GM19025 (cell line): ENCODE results near the gene CPSF3.
A peak's percentile ranks its signal among the peaks of the same experiment; 100 is the strongest.

Source experiments
- ATAC-seq: cut with Tn5 transposase; IDR thresholded peaks from one replicate; pipeline ENCODE4 v1.9.1; 2021; ENCODE audit warnings: mild to moderate bottlenecking, low read depth, moderate library complexity; ENCODE audit not compliant: unreplicated experiment

Gene CPSF3

DNA sequence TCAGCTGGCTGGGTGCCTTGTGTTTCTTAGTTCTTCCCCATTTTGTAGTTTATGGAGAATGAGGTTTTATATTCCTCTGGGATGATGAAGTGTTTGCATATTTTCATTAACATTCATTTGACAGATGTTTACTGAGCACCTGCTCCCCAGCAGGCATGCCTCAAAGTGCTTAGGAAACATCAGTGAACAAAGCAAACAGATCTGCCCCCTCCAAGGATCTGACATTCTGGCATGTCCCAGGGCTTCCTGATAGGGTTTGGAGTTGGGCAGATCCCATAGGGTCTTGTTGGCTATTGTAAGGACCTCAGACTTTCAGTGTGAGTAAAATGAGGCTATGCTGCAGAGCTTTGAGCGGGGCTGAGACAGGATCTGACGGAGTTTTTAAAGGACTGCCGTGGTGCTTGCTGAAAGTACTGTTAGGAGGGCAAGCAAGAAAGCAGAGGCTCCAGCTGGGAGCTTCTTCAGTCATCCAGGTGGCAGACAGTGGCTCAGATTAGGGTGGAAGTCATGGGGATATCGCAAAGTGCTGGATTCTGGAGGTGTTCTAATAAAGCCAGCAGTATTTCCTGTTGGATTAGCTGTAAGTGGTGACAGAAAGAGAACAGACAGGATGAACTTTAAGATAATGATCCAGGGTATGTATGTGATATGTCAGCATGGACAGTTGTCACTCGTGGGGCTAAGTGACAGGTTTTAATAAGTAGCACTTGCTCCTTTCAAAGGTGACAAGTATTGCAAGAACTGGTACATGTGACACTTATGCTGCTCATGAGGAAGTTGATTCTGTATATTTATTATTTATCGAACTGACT is 39.6 kb downstream of the CPSF3 start:
- ATAC-seq: no peak

DNA sequence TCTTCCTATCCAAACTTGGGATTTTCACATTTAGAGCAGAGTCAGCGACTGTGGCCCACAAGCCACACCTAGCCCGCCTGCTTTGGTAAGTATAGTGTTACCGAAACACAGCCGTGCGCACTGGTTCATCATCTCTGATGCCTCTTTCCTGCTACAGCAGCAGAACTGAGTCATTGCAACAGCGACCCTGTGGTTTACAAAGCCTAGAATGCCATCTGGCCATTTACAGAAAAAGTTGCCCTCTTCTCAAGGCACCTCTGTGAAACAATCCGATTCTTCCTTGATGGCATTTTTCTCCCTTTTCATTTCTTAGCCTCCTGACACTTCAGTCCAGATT is 40.2 kb downstream of the CPSF3 start:
- no peak for ATAC-seq

DNA sequence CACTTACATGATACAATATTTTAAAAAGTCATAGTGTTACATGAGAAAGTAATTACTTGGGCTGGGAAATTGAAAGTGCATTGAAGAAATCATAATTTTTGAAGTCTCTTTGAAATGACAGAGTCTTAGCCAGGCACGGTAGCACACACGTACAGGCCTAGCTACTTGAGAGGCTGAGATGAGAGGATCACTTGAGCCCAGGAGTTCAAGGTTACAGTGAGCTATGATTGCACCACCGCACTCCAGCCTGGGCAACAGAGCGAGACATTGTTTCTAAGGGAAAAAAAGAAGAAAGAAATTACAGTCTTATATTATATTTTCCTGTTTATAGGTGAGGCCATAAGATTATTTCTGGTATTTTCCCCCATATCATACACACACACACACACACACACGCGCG is 41.7 kb downstream of the CPSF3 start:
- ATAC-seq: no peak

DNA sequence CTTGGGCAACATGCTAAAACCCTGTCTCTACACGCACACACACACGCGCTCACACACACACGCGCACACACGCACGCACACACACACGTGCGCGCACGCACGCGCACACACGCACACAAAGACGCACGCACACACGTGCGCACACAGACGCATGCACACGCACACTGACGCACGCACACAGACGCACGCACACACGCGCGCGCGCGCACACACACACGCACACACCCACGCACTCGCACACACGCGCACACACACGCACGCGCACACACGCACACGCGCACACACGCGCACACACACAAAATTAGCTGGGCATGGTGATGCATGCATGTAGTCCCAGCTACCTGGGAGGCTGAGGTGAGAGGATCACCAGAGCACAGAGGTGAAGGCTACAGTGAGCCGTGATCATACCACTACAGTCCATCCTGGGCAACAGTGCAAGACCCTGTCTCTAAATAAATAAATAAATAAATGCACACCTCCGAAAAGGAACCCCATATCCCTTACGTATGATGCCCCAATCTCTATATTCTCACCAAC is 42.8 kb downstream of the CPSF3 start:
- no peak for ATAC-seq

DNA sequence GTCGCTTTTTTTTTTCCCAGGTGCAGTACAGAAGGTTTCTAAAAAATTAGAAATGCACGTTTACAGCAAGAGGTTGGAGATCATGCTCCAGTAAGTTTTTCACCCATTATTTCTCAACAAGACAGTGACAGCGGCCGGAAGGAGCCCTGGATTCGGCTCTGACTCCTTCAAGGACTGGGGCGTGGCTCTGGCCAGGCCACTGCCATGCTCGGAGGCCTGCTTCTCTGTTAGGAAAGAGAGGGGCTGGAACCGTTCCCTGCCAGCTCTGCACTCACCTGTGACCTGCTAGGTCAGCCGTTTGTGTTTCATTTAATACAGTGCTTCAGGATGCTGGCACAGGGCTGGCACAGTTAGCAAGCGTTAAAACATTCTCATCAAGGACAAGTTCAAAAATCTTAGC is 44.2 kb downstream of the CPSF3 start:
- no peak for ATAC-seq

DNA sequence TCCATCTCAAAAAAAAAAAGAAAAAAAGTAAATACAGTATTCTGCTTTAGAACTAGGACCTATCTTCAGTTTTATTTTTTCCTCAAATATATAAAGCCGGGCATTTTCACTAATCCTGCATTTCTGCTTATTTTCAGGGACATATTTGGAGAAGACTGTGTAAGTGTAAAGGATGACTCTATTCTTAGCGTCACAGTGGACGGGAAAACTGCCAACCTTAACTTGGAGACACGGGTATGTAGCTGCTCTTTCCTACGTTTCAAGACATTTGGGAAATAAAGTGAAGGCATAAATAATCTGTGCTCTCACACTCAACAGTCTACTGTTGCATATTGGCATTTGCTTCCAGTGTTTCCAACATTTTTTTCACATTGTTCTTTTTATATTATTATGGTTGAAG is 47.8 kb downstream of the CPSF3 start:
- ATAC-seq: no peak

DNA sequence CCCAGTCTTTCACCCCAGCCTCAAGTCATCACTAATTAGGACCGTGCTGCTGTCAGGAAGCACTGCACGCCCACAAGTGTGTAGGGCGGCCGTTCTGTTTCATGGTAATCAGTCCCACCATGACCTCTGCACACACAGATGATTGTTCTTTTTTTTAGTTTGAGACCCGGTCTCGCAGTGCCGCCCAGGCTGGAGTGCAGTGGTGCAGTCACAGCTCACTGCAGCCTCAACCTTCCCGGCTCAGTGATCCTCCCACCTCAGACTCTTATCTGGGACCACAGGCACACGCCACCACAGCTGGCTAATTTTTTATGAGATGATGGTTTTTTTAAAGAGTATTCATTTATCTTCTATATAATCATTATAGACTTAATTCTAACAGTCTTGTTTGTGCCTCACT is 49.1 kb downstream of the CPSF3 start:
- ATAC-seq: no peak

DNA sequence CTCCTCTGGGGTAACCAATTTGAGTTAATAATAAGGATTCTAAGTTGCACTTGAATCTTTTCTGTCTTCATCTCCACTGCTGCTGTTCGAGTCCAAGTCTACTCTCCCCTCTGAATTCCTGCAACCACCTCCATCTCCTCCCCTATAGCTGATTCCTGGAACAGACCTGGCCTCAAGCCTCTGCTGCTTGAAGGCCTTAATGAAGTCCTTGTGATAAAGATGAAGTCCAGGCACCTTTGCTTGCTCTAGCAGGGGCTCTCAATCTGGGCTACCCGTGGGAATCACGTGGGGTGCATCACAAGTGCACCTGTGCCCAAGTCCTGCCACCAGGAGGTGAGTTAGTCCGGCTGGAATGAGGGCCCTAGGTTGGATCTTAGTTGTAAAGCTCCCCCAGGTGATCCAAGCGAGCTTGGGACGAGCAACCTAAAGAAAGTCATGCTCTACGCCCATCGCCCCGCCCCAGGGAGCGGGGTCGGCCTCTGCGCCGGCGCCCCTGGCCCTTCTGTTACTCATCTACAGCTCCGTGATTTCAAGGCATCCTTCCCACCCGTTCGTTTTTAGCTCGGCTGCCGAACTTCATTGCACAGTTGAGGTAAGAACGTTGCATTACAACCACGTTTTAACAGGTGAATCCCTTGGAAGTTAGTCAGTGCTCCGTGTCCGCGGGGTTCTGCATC is 50.0 kb downstream of the CPSF3 start:
- no peak for ATAC-seq

DNA sequence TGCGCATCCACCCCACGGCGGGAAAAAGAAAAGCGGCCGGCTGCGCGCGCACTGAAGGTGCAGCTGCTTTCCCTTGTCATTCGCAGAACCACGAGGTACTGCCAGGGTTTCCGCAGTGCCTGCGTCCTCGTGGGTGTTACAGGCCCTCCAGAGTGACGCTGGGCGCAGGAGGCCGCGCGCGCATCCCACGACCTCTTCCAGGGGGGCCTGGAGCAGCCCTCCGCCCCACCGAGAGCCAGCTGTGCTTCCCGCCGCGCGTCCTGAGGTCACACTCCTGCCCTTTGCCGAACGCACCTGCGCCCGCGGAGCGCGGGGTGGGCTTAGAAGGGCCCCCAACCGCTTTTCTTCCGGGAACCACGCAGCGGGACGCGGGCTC is 50.5 kb downstream of the CPSF3 start:
- ATAC-seq: peak; percentile 19

DNA sequence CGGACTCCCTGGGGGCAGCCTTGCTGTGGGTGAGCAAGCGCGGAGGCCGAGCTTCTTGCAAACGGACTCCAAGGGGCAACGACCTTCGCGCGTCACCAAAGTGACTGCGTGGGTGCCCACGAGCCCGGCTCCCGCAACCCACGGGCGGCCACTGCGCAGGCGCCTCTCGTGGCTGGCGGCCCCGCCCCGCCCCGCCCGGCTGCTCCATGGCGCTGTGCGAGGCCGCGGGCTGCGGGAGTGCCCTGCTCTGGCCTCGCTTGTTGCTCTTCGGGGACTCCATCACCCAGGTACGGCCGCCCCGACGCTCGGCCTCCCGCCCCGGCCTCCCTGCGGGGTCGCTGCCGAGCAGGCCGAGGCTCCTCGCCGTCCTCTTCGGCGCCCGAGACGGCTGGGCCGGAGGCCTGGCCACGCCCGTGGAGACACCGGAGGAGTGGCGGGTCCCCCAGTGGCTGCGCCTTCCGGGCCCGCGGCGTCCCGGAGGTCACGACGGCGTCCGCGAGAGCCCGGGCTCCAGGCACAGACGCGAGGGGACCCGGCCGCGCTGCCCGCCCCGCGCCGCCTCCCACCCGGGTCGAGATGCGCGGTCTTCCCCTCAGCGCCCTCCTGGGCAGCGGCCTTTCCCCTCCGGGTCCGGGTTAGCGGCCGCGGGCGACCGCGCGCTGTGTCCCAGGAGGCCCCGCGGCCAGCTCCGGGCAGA is 51.1 kb downstream of the CPSF3 start, which contains the start of gene IAH1:
Gene IAH1 (plus strand): TSS at position 191 of the 697 bp plus-strand sequence. CDS start 16 bp downstream, at position 207.
- peak; percentile 76 for ATAC-seq

DNA sequence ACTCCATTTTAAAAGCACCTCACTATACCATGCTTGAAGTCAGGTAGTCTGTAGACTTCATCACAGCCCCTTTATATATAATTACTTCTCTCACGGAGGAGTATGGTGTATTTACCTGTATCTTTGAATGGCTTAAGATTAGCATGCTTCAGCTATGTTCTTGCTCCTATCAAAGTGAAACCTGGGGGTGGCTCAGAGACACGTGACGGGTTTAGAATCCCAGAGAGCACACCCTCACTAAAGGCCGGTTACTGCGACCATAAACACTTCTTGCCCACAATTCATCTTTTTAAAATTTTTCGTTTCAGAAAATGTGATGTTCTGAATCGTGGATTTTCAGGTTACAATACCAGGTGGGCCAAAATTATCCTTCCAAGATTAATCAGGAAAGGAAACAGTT is 54.5 kb downstream of the CPSF3 start:
- ATAC-seq: no peak

DNA sequence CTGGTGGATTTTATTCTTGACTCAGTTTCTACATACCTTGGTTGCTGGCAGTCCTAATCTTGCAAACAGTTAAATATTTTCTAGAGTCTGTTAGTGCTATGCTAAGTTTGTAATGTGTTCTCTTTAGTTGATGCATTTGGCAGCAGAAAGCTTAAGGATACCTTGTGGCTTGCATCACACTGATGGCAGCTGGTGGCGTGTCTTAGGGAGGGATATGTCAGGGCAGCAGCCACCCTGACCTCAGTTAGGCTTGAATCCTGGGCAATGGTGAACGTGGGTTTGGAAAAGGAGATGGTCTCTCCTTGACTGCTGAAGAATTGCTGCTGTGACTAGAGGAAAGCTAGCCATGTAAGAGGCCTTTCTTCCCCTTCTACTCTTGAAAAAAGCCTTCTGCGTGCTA is 55.1 kb downstream of the CPSF3 start:
- no peak for ATAC-seq

DNA sequence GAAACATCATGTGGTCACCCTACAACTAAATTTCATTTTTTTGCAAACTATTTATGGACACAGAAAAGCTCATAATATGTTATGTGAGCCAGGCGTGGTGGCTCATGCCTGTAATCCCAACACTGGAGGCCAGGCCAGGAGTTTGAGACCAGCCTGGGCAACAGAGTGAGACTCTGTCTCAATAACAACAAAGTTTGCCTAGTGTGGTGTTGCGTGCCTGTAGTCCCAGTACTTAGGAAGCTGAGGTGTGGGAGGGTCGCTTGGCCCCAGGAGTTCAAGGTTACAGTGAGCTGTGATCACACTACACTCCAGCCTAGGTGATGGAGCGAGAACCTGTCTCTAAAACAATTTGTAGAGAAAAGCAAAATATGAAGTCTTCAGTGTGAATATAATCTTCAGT is 56.7 kb downstream of the CPSF3 start:
- no peak for ATAC-seq

DNA sequence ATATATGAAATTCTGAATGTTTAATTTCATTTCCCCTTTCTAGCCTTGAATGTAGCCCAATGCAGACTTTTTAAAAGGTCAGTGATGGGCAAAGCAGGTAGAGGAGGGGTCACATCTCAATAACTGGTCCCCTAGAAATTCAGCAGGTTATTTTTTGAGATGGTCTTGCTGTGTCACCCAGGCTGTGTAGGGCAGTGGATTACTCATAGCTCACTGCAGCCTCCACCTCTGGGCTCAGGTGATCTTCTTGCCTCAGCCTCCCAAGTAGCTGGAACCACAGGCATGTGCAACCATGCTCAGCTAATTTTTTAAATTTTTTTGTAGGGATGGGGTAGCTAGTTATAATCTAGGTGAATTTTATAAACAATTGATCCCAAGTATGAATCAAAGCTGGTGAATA is 59.7 kb downstream of the CPSF3 start:
- ATAC-seq: no peak

DNA sequence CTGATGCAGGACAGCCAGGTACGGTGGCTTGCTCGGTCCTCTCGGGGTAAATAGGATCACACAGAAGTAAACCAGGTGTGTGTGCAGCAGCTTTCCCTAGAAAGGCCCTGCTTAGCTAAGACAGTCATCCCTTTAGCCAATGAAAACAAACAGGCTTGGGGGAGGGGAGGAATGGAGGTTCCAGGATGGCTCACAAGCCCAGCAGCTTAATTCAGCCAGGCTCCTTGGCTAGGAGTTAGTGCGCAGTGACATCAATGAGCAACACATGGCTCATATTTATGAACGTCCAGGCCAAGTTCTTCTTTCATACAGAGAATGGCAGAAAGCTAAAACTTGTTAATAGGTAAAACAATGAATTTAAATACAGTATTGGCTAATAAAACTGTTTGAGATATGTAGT is 61.1 kb downstream of the CPSF3 start:
- no peak for ATAC-seq

DNA sequence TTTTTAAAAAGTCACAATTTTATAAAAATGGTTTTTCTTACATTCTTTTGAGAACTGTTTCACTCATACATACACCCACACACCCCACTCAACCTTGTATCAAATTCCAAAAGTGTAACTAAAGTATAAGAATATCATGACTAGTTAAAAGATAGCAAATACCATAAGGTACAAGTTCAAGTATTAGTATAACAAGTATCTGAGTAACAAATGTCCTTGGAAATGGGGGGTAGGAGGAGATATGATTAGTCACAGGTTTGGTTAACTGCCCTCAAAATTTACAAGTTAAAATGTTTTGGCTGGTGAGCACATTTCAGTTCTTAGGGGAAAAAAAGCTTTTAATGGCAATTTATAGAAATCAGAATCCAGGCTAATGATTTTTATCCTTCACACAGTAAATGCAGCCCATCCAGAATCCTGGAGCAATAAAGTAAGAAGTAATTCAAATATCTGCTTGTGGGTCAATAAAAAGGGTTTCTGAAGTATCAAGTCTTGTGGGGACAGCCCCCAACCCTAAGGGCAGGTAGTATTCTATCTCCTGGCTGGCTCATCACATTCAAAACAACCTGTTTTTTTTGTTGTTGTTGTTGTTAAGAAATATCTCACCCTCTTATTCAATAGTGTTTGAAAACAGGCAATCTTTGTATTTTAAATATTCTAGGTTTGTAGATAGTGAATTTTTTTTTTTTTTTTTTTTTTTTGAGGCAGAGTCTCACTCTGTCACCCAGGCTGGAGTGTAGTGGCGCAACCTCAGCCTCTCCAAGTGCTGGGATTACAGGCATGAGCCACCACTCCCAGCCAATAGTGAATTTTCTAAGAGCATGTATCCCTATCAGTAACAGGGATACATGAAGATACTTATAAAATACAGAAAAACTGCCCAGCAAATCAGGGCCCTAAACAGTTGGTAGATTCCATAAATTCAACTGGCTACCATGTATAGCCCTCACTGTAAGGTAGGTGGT is 65.4 kb downstream of the CPSF3 start:
- no peak for ATAC-seq

DNA sequence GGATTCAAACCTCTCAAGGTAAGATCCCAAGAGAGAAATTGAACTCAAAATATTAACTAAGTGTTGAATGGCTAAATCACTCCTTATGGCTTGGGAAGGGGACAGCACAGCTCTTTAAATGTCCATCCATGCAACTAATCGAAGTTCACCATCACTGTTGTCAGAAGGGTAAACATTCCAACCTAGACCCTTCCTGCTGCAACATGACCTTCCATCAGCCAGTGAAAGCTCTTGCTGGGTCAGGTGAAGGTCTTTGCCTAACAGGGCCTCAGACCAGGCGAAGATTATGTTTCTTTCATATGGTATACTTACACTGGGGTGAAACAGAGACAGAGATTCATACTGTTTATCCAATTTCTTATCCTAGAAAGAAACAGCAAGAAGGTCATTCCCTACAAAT is 67.3 kb downstream of the CPSF3 start:
- ATAC-seq: no peak

DNA sequence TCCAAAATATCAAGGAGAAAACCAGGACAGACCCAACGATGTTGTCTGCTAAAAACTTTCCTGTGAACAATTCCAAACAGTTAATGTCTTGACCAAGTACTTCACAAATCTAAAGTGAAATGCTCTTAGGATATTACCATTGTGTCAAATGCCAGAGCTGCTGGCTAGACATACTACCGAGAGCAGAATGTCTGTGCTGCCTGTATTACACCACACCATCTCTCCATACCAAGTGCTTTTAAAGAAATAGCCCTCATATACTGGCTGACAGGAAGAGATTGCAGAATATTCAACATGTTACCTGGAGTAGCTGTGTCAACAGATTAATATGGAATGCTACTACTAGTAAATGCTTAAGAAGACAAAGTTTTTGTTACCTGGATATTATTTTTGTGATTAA is 69.5 kb downstream of the CPSF3 start:
- no peak for ATAC-seq

DNA sequence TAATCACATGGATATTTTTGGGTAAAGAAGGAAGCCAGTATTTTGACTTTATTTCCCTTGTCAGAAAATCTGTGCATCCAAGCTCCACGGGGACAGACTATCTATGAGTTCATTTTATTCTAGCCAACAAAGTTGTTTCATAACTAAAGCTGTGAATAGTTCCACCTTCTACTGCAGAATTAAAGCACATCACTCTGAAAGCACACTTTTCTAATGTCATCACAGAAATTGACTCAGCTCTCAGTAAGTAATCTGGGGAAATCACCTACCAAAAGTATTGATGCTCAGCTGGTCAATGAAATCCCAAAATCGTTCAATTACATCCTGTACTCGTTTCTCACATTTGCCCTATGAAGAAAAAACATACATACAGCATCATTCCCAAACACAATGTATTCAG is 70.0 kb downstream of the CPSF3 start:
- no peak for ATAC-seq

DNA sequence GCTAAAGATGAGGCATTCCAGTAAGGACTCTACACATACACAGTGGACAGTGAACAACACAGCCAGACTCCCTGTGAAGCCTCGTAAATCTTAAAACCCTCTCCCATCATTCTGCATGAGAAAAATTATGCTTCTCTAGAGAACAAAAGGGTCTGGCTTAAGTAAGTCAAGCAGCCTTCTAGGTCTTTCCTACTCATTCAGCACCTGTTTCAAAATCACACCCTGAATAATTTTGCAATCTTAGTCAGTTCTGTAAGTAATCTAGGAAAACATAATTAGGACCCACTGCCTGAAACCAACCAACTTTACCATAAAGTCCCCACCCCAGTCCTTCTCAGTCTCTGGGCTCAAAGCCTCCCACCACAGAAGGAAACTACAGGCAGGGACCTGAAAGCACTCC is 70.6 kb downstream of the CPSF3 start:
- no peak for ATAC-seq
